ENCODE results near the gene KLHL42. TPM values are rescaled to one million over a fixed set of nuclear protein-coding genes. Genes with fewer than 3 reads are reported as not detected.

KLHL42 gene
- total RNA-seq, 1 experiment from 2014 or later, result 20.7 TPM

- TF ChIP-seq GTF2I (CRISPR knock-in tag; conservative IDR thresholded peaks at IDR 0.05) (no peak), FOXP1 (CRISPR knock-in tag; IDR thresholded peaks at IDR 0.05; ENCODE audit: borderline replicate concordance) (no peak), TEAD1 (CRISPR knock-in tag; IDR thresholded peaks at IDR 0.05) (no peak), SMAD4 (CRISPR knock-in tag; IDR thresholded peaks at IDR 0.05) (no peak), SP1 (CRISPR knock-in tag; conservative IDR thresholded peaks at IDR 0.05) (no peak), TCF7 (CRISPR knock-in tag; IDR thresholded peaks at IDR 0.05; ENCODE audit: low read depth) (no peak), IRF1 (CRISPR knock-in tag; IDR thresholded peaks at IDR 0.05) (no peak), KAT7 (CRISPR knock-in tag; IDR thresholded peaks at IDR 0.05; ENCODE audit: borderline replicate concordance) (no peak), ATF2 (CRISPR knock-in tag; IDR thresholded peaks at IDR 0.05; ENCODE audit: borderline replicate concordance, low read depth) (no peak)
- TF ChIP-seq, protein P1, sequence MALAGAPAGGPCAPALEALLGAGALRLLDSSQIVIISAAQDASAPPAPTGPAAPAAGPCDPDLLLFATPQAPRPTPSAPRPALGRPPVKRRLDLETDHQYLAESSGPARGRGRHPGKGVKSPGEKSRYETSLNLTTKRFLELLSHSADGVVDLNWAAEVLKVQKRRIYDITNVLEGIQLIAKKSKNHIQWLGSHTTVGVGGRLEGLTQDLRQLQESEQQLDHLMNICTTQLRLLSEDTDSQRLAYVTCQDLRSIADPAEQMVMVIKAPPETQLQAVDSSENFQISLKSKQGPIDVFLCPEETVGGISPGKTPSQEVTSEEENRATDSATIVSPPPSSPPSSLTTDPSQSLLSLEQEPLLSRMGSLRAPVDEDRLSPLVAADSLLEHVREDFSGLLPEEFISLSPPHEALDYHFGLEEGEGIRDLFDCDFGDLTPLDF (CRISPR knock-in tag; IDR thresholded peaks at IDR 0.05), result no peak
- Mint-ChIP-seq H3K27me3 (ENCODE audit: low read depth) (no peaks in the 10 kb centered on the region), H3K9me3 (no peaks in the 10 kb centered on the region), H3K36me3 (no peaks in the 10 kb centered on the region), H3K27ac (no peak overlapping the region), H3K4me1 (no peaks in the 10 kb centered on the region), H3K4me3 (no peak overlapping the region)
- POLR2A ChIA-PET, result no interaction called here
- ATAC-seq, result no peak
- CTCF ChIA-PET, result interaction anchor here (1.0 kb wide), 1 partner anchor 37 kb away, joined by 3 read pairs; no protein-coding TSS in a partner anchor
- no peak for DNase-seq (ENCODE audit: low spot score)
These were observed 10.8 kb upstream of the KLHL42 start for GRCh38 chr12:27769142-27769673.

GRCh38 chr12:27771481-27772327 is 8.3 kb upstream of the KLHL42 start:
- no peak for DNase-seq (ENCODE audit: low spot score)
- POLR2A ChIA-PET, result interaction anchor here (0.6 kb wide), 1 partner anchor 15 kb away, joined by 4 read pairs; no protein-coding TSS in a partner anchor
- ATAC-seq, result no peak
- no peaks in the 10 kb centered on the region for H3K9me3 Mint-ChIP-seq
- no peaks in the 10 kb centered on the region for H3K27me3 Mint-ChIP-seq (ENCODE audit: low read depth)
- H3K27ac Mint-ChIP-seq, result no peak overlapping the region
- H3K4me1 Mint-ChIP-seq, result no peaks in the 10 kb centered on the region
- no peaks in the 10 kb centered on the region for H3K36me3 Mint-ChIP-seq
- CTCF ChIA-PET, result no interaction called here
- no peak overlapping the region for H3K4me3 Mint-ChIP-seq
- TF ChIP-seq NFATC4 (CRISPR knock-in tag; IDR thresholded peaks at IDR 0.05) (no peak), ZNF416 (CRISPR knock-in tag; IDR thresholded peaks at IDR 0.05) (no peak), MYBL2 (CRISPR knock-in tag; IDR thresholded peaks at IDR 0.05) (no peak), JUN (CRISPR knock-in tag; IDR thresholded peaks at IDR 0.05) (no peak), HMGA2 (CRISPR knock-in tag; IDR thresholded peaks at IDR 0.05) (no peak), CREB1 (CRISPR knock-in tag; IDR thresholded peaks at IDR 0.05) (no peak), CREM (CRISPR knock-in tag; IDR thresholded peaks at IDR 0.05) (no peak), FOXJ3 (CRISPR knock-in tag; IDR thresholded peaks at IDR 0.05; ENCODE audit: borderline replicate concordance) (no peak), KAT7 (CRISPR knock-in tag; IDR thresholded peaks at IDR 0.05; ENCODE audit: borderline replicate concordance) (no peak)
- TF ChIP-seq, protein P2, sequence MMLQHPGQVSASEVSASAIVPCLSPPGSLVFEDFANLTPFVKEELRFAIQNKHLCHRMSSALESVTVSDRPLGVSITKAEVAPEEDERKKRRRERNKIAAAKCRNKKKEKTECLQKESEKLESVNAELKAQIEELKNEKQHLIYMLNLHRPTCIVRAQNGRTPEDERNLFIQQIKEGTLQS (CRISPR knock-in tag; conservative IDR thresholded peaks at IDR 0.05), result no peak
- TF ChIP-seq, protein P3, sequence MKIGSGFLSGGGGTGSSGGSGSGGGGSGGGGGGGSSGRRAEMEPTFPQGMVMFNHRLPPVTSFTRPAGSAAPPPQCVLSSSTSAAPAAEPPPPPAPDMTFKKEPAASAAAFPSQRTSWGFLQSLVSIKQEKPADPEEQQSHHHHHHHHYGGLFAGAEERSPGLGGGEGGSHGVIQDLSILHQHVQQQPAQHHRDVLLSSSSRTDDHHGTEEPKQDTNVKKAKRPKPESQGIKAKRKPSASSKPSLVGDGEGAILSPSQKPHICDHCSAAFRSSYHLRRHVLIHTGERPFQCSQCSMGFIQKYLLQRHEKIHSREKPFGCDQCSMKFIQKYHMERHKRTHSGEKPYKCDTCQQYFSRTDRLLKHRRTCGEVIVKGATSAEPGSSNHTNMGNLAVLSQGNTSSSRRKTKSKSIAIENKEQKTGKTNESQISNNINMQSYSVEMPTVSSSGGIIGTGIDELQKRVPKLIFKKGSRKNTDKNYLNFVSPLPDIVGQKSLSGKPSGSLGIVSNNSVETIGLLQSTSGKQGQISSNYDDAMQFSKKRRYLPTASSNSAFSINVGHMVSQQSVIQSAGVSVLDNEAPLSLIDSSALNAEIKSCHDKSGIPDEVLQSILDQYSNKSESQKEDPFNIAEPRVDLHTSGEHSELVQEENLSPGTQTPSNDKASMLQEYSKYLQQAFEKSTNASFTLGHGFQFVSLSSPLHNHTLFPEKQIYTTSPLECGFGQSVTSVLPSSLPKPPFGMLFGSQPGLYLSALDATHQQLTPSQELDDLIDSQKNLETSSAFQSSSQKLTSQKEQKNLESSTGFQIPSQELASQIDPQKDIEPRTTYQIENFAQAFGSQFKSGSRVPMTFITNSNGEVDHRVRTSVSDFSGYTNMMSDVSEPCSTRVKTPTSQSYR (CRISPR knock-in tag; IDR thresholded peaks at IDR 0.05), result no peak
- TF ChIP-seq, protein P4, sequence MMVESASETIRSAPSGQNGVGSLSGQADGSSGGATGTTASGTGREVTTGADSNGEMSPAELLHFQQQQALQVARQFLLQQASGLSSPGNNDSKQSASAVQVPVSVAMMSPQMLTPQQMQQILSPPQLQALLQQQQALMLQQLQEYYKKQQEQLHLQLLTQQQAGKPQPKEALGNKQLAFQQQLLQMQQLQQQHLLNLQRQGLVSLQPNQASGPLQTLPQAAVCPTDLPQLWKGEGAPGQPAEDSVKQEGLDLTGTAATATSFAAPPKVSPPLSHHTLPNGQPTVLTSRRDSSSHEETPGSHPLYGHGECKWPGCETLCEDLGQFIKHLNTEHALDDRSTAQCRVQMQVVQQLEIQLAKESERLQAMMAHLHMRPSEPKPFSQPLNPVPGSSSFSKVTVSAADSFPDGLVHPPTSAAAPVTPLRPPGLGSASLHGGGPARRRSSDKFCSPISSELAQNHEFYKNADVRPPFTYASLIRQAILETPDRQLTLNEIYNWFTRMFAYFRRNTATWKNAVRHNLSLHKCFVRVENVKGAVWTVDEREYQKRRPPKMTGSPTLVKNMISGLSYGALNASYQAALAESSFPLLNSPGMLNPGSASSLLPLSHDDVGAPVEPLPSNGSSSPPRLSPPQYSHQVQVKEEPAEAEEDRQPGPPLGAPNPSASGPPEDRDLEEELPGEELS (CRISPR knock-in tag; IDR thresholded peaks at IDR 0.05), result no peak
- TF ChIP-seq, protein P5, sequence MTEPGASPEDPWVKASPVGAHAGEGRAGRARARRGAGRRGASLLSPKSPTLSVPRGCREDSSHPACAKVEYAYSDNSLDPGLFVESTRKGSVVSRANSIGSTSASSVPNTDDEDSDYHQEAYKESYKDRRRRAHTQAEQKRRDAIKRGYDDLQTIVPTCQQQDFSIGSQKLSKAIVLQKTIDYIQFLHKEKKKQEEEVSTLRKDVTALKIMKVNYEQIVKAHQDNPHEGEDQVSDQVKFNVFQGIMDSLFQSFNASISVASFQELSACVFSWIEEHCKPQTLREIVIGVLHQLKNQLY (CRISPR knock-in tag; IDR thresholded peaks at IDR 0.05), result no peak
